H9 (cell line): ENCODE results near the gene ETFRF1. TPM values are rescaled to one million over a fixed set of nuclear protein-coding genes. Genes with fewer than 3 reads are reported as not detected.

Experiments
- DNase-seq: peaks from one replicate; pipeline ENCODE4 v3.0.0-alpha.2; 2017
- H2AFZ ChIP-seq: one replicate; pipeline ENCODE4 v1.6.1; 2013; ENCODE audit warnings: mild to moderate bottlenecking, low read length, control low read depth, moderate library complexity
- H2AK5ac ChIP-seq: 2 replicates; pipeline ENCODE4 v1.6.1; 2013; ENCODE audit warnings: low read length, control low read depth, mixed read lengths; ENCODE audit not compliant: insufficient read length
- H2BK120ac ChIP-seq: one replicate; pipeline ENCODE4 v1.6.1; 2013; ENCODE audit warnings: low read depth, mild to moderate bottlenecking, low read length, control low read depth, inconsistent platforms; ENCODE audit not compliant: poor library complexity, severe bottlenecking
- H2BK12ac ChIP-seq: 2 replicates; pipeline ENCODE4 v1.6.1; 2013; ENCODE audit warnings: low read length, control low read depth, mixed read lengths, low read depth; ENCODE audit not compliant: insufficient read length
- H2BK15ac ChIP-seq: 2 replicates; pipeline ENCODE4 v1.6.1; 2013; ENCODE audit warnings: low read depth, low read length, control low read depth
- H2BK20ac ChIP-seq: one replicate; pipeline ENCODE4 v1.6.1; 2013; ENCODE audit warnings: low read depth, mild to moderate bottlenecking, low read length, control low read depth, inconsistent platforms; ENCODE audit not compliant: poor library complexity, severe bottlenecking
- H2BK5ac ChIP-seq: 2 replicates; pipeline ENCODE4 v1.6.1; 2013; ENCODE audit warnings: low read length, control low read depth, mixed read lengths; ENCODE audit not compliant: insufficient read length
- H3K14ac ChIP-seq: 2 replicates; pipeline ENCODE4 v1.6.1; 2013; ENCODE audit warnings: low read length, control low read depth; ENCODE audit not compliant: insufficient read depth
- H3K18ac ChIP-seq: 2 replicates; pipeline ENCODE4 v1.6.1; 2013; ENCODE audit warnings: low read depth, mild to moderate bottlenecking, mixed read lengths, low read length, control low read depth; ENCODE audit not compliant: insufficient read length
- H3K23ac ChIP-seq: 2 replicates; pipeline ENCODE4 v1.6.1; 2013; ENCODE audit warnings: low read length, control low read depth, mixed read lengths, low read depth; ENCODE audit not compliant: insufficient read length
- H3K23me2 ChIP-seq: 2 replicates; pipeline ENCODE4 v1.6.1; 2013; ENCODE audit warnings: low read depth, mild to moderate bottlenecking, mixed read lengths, low read length, control low read depth; ENCODE audit not compliant: insufficient read length, poor library complexity, severe bottlenecking
- H3K27ac ChIP-seq: 2 replicates; pipeline ENCODE4 v1.5.1; 2013; ENCODE audit warnings: low read length, control low read depth, mixed read lengths, low read depth; ENCODE audit not compliant: insufficient read length
- H3K27me3 ChIP-seq: 2 replicates; pipeline ENCODE4 v1.6.1; 2013; ENCODE audit warnings: low read length, control low read depth, inconsistent platforms; ENCODE audit not compliant: insufficient read depth
- H3K4ac ChIP-seq: 2 replicates; pipeline ENCODE4 v1.6.1; 2013; ENCODE audit warnings: low read depth, mild to moderate bottlenecking, control low read depth, inconsistent platforms, low read length, moderate library complexity
- H3K4me1 ChIP-seq: 2 replicates; pipeline ENCODE4 v1.6.1; 2013; ENCODE audit warnings: low read length, control low read depth, inconsistent platforms; ENCODE audit not compliant: insufficient read depth
- H3K4me2 ChIP-seq: 2 replicates; pipeline ENCODE4 v1.6.1; 2013; ENCODE audit warnings: low read length, control low read depth, mixed read lengths; ENCODE audit not compliant: insufficient read length, insufficient read depth
- H3K56ac ChIP-seq: 2 replicates; pipeline ENCODE4 v1.6.1; 2013; ENCODE audit warnings: low read depth, mild to moderate bottlenecking, mixed read lengths, low read length, control low read depth; ENCODE audit not compliant: insufficient read length
- H3K79me1 ChIP-seq: 2 replicates; pipeline ENCODE4 v1.6.1; 2013; ENCODE audit warnings: low read depth, mild to moderate bottlenecking, moderate library complexity, low read length, control low read depth, inconsistent platforms; ENCODE audit not compliant: insufficient read depth, poor library complexity, severe bottlenecking
- H3K79me2 ChIP-seq: 2 replicates; pipeline ENCODE4 v1.6.1; 2013; ENCODE audit warnings: low read length, control low read depth, inconsistent platforms; ENCODE audit not compliant: insufficient read depth
- H3K9ac ChIP-seq: 2 replicates; pipeline ENCODE4 v1.6.1; 2013; ENCODE audit warnings: low read length, control low read depth, mixed read lengths; ENCODE audit not compliant: insufficient read length; ENCODE audit errors: extremely low read depth
- H3K9me3 ChIP-seq: one replicate; pipeline ENCODE4 v1.6.1; 2013; ENCODE audit warnings: low read depth, low read length, inconsistent platforms; ENCODE audit not compliant: control insufficient read depth
- H3T11ph ChIP-seq: one replicate; pipeline ENCODE4 v1.6.1; 2013; ENCODE audit warnings: mild to moderate bottlenecking, low read length, control low read depth, inconsistent platforms
- H4K20me1 ChIP-seq: one replicate; pipeline ENCODE4 v1.6.1; 2013; ENCODE audit not compliant: control insufficient read depth, insufficient read length, insufficient read depth
- H4K5ac ChIP-seq: 2 replicates; pipeline ENCODE4 v1.6.1; 2013; ENCODE audit warnings: low read depth, mild to moderate bottlenecking, mixed read lengths, low read length, control low read depth; ENCODE audit not compliant: insufficient read length
- H4K8ac ChIP-seq: replicated peaks from 2 replicates; pipeline ENCODE4 v1.6.1; 2013; ENCODE audit warnings: low read length, control low read depth, mixed read lengths, low read depth; ENCODE audit not compliant: insufficient read length
- H4K91ac ChIP-seq: 2 replicates; pipeline ENCODE4 v1.6.1; 2013; ENCODE audit warnings: low read depth, mild to moderate bottlenecking, moderate library complexity, mixed read lengths, low read length, control low read depth; ENCODE audit not compliant: insufficient read length
- H3K27ac Mint-ChIP-seq, 3 experiments: 2 replicates in 2 of 3; 3 replicates in 1 of 3; pipeline ENCODE4 v1.8.0; 2020 to 2021; ENCODE audit warnings: mixed read lengths in 3 of 3, mild to moderate bottlenecking in 1 of 3, moderate library complexity in 1 of 3
- H3K27me3 Mint-ChIP-seq: 2 replicates; pipeline ENCODE4 v1.8.0; 2021; ENCODE audit warnings: low read depth, mild to moderate bottlenecking, moderate library complexity, mixed read lengths
- H3K36me3 Mint-ChIP-seq, 3 experiments: 2 replicates in 2 of 3; 3 replicates in 1 of 3; pipeline ENCODE4 v1.8.0; 2020 to 2021; ENCODE audit warnings: low read depth in 3 of 3, mixed read lengths in 3 of 3; ENCODE audit not compliant: insufficient read depth in 1 of 3
- H3K4me1 Mint-ChIP-seq, 2 experiments: 2 replicates each; pipeline ENCODE4 v1.8.0; 2020; ENCODE audit warnings: mixed read lengths in 2 of 2
- H3K4me3 Mint-ChIP-seq, 2 experiments: 2 replicates in 1 of 2; 3 replicates in 1 of 2; pipeline ENCODE4 v1.8.0; 2020 to 2021; ENCODE audit warnings: mild to moderate bottlenecking in 2 of 2, mixed read lengths in 2 of 2, moderate library complexity in 1 of 2
- H3K9me3 Mint-ChIP-seq, 2 experiments: 2 replicates in 1 of 2; 3 replicates in 1 of 2; pipeline ENCODE4 v1.8.0; 2020; ENCODE audit warnings: mild to moderate bottlenecking in 2 of 2, mixed read lengths in 2 of 2, moderate library complexity in 1 of 2
- WGBS: extraction: QIAGEN DNeasy Blood & Tissue Kit; methylation state at CpG from one replicate; pipeline ENCODE4 v1.1.7; 2013; ENCODE audit warnings: missing lambda C conversion rate, low lambda C conversion rate, mixed read lengths; ENCODE audit not compliant: insufficient read length; ENCODE audit errors: extremely low coverage; 5-methylcytosine and 5-hydroxymethylcytosine counted together
- total RNA-seq: library from RNA; stranded (reverse); gene quantifications from 2 replicates; pipeline ENCODE4 v1.2.1, GENCODE V29; 2021
- TF ChIP-seq, protein P1 (sequence below): fragments of 200-600 bp; sonication (generic); conservative IDR thresholded peaks from 3 replicates; pipeline ENCODE4 v1.8.0; 2021; ENCODE audit warnings: antibody characterized with exemption, mild to moderate bottlenecking

Gene ETFRF1
- total RNA-seq, 1 experiment from 2014 or later: 7.6 TPM

DNA sequence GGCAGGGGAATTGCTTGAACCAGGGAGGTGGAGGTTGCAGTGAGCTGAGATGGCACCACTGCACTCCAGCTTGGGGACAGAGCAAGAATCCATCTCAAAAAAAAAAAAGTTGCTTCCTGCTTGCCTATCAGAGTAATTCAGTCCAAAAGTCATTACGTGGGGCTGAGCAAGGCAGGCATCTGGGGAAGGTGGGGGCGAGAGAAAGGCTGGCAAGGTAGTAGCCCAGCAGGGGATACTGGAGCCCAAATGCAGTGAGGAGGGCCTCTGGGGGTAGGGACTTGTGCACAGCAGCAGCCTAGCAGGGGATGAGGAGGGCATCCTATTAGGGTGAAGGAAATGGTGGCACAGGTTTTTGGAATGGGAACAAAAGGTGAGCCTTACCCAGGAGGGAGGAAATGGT, 7.1 kb downstream of the ETFRF1 start:
- Histone ChIP-seq H3K4me2 (no peak overlapping the region), H2BK12ac (no peak overlapping the region)

More for the DNA sequence above, 7.1 kb downstream of the ETFRF1 start:
- no peaks in the 10 kb centered on the region for H3K9me3 Mint-ChIP-seq
- no peaks in the 10 kb centered on the region for H3K27me3 Mint-ChIP-seq
- no peak for DNase-seq
- no peak overlapping the region for H3K14ac ChIP-seq
- no peak overlapping the region for H4K8ac ChIP-seq
- H3K9me3 ChIP-seq: no peaks in the 10 kb centered on the region
- no peak overlapping the region for H4K5ac ChIP-seq
- no peak overlapping the region for H3K56ac ChIP-seq
- H3K79me2 ChIP-seq: no peaks in the 10 kb centered on the region
- H2BK20ac ChIP-seq: no peak overlapping the region
- H2AFZ ChIP-seq: no peak overlapping the region
- TF ChIP-seq, protein P1, sequence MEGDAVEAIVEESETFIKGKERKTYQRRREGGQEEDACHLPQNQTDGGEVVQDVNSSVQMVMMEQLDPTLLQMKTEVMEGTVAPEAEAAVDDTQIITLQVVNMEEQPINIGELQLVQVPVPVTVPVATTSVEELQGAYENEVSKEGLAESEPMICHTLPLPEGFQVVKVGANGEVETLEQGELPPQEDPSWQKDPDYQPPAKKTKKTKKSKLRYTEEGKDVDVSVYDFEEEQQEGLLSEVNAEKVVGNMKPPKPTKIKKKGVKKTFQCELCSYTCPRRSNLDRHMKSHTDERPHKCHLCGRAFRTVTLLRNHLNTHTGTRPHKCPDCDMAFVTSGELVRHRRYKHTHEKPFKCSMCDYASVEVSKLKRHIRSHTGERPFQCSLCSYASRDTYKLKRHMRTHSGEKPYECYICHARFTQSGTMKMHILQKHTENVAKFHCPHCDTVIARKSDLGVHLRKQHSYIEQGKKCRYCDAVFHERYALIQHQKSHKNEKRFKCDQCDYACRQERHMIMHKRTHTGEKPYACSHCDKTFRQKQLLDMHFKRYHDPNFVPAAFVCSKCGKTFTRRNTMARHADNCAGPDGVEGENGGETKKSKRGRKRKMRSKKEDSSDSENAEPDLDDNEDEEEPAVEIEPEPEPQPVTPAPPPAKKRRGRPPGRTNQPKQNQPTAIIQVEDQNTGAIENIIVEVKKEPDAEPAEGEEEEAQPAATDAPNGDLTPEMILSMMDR: no peak
- H3K79me1 ChIP-seq: no peaks in the 10 kb centered on the region
- H3K4me1 ChIP-seq: no peaks in the 10 kb centered on the region
- H3K4me3 Mint-ChIP-seq: no peak overlapping the region
- no peak overlapping the region for H3K27ac ChIP-seq
- no peaks in the 10 kb centered on the region for H4K20me1 ChIP-seq
- H3K27ac Mint-ChIP-seq: peak overlapping the region in 1 of 3 experiments; percentile 23; a peak in 1 of 7 replicates
- H3K4ac ChIP-seq: no peak overlapping the region
- H3K9ac ChIP-seq: no peak overlapping the region
- H3T11ph ChIP-seq: no peak overlapping the region
- no peak overlapping the region for H2BK15ac ChIP-seq
- no CpG with 5 or more reads among the region's 2 CpGs for WGBS
- no peak overlapping the region for H2BK5ac ChIP-seq
- H3K23me2 ChIP-seq: no peaks in the 10 kb centered on the region
- no peak overlapping the region for H2BK120ac ChIP-seq
- no peak overlapping the region for H4K91ac ChIP-seq
- no peaks in the 10 kb centered on the region for H3K27me3 ChIP-seq
- H2AK5ac ChIP-seq: no peak overlapping the region
- peaks cover 0 to 5% of the 10 kb centered on the region in 2 experiments; a peak in 2 of 4 replicates for H3K4me1 Mint-ChIP-seq
- H3K23ac ChIP-seq: no peak overlapping the region
- H3K18ac ChIP-seq: no peak overlapping the region
- peaks cover 0 to 4% (median 2%) of the 10 kb centered on the region in 3 experiments; a peak in 3 of 7 replicates for H3K36me3 Mint-ChIP-seq
